CD4-positive, alpha-beta T cell treated with Interleukin-15 for 1 hour (primary cell): ENCODE measurements around the gene AKAP6.
"Not testable (repeated sequence)": the region's sequence is repeated elsewhere in the genome, so short reads cannot be mapped to it uniquely, and the experiment has no call there.

Experiments used
- DNase-seq: peaks from one replicate; pipeline ENCODE4 v3.0.0-alpha.2; 2020

Gene AKAP6

DNA sequence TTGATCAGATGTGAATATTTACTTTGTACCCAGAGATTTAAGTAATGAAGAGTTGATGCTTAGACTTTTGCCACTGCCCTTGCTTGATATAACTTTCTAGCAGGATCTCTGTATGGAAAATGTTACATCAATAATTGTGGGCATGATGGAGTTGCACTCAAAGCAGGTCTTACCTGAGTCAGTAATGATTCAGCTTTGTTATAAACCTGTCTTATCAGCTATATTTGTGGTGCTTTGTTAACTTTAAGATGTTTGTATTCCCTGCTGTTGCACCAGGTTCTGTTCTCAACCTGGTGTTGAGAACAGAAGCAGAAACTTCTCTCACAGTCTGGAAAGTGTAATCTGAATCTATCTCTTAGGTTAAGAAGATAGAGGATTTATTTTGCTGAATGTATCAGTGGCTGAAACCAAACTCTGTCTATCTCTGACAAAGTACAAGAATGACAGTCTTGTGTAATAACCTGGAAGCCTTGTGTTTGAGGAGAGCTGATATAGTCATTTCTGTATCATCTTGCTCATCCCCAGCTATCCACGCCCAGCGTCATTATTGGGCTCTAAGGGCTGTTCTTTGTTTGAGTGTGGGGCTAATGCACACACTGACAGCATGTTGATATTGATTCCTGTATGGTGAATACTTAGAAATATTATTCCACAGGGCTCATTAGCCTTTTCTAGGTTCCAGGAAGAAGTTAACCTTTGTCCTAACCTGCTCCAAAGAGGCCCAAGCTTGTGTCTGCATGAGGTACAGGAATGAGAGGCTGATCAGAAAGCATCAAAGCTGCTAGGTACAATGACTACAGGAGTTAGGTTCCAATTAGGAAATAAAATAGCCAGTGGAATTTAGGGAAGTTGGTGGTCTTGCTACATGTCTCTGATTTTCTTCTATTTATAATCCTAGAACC lies 3.6 kb downstream of the AKAP6 start:
- no peak for DNase-seq

DNA sequence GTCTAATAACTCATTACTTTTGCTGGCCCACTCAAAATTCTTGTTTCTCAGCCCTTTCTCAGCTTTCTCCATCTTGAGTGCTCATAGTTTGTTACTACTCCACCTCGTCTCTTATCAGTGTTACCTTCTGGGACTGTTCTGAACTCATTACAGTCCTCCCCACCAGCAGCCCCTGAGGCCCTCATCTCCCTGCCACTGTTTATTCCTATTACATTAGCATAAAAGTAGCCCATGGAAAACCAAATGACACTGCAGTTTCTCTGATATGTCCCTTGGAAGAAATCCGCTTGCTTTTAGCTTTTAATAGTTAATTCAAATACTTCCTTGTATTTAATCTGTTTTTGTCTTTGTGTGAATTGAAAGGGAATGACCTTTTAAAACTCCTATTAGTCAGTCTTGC lies 7.6 kb downstream of the AKAP6 start:
- no peak for DNase-seq

DNA sequence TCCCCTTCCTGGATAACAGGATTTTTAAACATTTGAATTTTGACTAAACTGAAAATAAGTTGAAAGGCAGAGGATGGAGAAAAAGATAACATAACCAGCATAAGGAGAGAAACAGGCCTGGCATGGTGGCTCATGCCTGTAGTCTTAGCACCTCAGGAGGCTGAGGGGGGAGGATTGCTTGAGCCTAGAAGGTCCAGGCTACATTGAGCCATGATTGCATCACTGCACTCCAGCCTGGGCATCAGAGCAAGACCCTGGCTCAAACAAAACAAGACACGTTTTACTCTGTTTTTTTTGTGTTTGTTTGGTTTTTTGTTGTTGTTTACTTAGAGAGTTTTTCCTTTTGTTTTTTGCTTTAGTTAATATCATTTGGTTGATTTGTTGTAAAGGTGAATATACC lies 8.7 kb downstream of the AKAP6 start:
- DNase-seq = no peak

DNA sequence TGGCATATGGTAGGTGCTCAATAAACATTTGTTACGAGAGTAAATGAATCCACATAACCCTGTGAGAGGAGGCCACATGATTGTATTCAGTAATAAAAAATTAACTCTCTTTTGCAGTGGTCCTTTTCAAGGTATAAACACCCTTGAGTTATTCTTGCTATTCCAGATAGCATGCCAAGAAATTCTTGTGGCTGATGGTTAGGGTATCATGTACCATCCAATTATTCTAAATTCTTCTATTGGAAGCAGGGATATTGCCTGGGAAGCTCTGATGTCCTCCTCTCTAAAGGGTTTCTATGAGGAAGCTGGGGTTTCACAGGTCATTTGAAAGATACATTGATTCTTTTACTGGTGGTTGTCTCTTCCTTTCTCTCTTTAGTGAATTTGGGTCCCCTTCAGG lies 10.1 kb downstream of the AKAP6 start:
- no peak for DNase-seq

DNA sequence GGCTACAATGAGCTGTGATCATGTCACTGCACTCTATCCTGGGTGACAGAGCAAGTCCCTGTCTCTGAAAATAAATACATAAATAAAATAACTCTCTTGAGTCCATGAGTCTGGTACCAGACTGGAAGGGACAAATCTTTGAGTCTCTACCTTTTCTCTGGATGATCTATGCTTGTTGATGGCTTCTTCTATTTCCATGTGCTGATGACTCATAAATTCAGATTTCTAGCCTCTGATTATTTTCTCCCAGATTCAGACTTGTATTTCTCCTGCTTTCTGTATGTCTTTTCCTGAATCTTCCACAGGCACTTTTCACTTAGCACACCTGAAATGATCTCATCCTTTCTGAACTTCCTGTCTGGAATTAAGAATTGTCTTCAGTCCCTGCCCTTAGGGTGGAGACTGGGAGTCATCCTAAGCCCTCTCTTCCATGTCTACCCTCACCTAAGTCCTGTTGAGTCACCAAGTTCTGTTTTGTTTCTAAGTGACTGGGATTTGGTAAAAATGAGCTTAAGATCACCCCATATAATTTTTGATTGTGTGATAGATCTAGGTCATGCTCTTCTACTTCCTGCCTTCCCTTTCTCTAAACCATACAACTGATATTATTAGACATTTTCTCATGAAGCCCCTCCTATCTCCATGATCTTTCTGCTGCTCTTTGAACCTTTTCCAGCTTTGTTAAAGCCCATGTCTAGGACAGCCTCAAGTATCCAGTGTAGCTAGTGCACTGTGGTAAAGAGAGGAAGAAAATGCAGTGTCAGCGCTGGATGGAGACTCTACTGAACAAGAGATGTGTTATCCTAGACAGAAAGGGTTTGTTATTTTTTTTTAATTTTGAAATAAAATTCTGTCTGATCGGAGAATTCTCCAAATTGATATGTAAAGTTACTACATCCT lies 13.1 kb downstream of the AKAP6 start:
- no peak for DNase-seq

DNA sequence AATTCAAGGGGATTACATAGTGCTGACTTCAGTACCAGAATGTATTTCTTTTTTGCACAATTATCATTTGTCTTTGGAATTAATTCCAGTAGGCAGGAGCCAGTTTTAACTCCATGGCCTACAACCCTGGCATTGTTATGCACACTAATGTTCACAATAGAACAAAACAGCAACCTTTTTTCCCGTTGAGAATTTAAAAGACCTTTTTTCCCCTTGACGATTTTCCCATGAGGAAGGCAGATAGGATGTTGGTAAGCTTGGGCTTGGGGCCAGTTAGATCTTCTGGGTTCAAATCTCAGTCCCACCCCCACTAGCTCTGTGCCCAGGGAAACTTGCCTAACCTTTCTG lies 13.7 kb downstream of the AKAP6 start:
- no peak for DNase-seq

DNA sequence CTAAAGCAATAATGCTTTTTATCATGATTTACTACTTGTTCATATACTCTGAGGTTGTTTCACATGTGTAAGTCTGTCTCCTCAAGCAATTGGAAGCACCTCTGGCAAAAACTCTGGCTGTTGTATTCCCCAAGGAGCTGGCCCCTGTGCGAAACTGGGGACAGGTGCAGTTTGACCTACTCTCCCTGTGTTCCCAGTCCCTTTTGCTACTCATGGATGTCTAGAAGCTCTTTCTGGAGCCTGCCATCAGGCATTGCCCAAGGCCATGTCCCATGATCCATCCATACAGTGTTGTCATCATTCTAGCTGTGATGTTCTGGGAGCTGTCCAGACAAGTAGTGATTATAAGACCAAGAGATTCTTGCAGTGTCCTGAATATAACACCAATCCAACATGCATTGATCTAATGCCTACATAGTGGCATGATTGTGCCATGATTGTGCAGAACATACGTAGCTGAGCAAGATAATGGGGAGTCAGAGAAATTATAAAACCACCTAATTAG lies 14.9 kb downstream of the AKAP6 start:
- no peak for DNase-seq

DNA sequence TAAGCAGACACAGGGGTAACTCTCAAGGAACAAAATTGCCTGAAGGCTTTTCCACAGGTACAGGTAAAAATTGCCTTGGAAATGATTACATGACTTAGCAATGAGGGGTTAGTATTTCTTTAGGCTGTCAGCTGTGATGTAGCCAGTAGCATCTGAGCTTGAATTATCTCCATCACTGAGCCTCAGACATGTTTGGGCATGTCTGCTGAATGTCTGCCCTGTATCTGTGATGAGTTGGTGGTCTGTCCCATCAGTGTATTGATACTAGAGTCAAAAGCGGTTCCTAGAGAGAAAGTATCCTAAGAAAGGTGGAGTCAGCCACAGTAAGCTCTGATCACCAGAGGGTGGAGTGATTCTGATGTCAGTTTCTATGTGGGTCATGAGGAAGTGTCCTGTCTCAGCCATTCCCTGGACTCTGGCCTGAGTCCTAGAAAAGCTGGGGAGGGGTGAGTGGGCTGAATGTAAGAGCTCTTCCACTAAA lies 16.3 kb downstream of the AKAP6 start:
- no peak for DNase-seq

DNA sequence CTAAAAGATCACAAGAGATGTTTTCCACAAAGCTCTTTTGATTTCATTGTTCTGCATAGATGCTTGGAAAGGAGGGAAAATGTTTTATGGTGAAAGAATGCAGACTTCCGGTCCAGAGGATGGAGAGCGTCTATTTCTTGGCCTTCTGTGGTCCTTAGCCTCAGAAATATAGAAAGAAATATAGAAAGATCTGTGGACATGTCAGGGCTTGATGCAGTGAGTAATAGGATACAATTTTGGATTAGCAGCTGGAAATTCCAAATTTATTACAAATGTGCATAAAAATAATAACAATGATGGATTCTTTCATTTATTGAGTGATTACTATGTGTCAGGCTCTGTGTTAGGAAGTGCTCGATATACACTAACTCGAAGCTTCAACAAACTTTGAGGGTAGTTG lies 20.2 kb downstream of the AKAP6 start:
- no peak for DNase-seq

DNA sequence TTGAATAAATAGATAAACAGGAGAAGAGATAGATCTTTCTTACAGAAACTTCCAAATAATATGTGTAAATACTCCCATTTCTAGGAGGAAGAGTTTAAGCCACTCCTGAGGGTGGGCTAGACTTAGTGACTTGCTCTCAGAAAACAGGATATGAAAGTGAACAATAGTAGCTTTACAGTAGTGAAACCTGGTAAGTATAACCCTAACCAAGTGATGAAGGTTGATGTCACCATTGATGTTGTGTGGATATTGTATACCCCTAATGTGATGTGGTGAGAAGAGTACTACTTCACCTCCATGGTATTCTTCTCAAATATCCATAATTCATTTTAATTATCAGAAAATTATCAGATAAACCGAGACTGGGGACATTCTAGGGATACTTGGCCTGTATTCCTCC lies 20.9 kb downstream of the AKAP6 start:
- no peak for DNase-seq

DNA sequence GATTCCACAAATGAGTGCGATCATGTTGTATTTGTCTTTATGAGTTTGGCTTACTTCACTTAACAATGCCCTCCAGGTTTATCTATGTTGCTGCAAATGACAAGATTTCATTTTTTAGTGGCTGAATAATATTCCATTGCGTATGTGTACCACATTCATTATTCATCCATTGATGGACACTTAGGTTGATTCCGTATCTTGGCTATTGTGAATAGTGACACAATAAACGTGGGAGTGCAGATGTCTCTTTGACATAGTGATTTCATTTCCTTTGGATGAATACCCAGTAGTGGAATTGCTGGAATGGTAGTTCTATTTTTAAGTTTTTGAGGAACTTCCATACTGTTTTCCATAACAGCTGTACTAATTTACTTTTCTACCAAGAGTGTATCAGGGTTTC lies 23.5 kb downstream of the AKAP6 start:
- DNase-seq = no peak

DNA sequence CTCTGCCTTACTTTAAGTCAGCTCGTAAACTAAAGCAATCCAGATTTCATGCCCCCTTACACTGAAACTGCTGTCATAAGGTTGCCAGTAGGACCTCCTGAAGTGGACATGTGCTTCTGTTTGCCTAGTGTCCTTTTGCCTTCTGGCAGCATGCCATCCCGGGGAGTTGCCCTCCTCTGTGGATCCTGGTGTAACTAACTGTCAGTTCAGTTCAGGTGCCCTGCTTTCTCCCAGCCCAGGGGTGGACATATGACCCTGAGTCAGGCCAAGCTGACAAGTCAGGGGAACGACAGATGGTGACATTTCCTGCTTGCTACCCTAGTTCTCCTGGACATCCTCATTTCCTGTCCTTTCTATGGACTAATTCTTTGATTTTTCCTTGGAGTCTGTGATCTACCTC lies 25.6 kb downstream of the AKAP6 start:
- DNase-seq = no peak

DNA sequence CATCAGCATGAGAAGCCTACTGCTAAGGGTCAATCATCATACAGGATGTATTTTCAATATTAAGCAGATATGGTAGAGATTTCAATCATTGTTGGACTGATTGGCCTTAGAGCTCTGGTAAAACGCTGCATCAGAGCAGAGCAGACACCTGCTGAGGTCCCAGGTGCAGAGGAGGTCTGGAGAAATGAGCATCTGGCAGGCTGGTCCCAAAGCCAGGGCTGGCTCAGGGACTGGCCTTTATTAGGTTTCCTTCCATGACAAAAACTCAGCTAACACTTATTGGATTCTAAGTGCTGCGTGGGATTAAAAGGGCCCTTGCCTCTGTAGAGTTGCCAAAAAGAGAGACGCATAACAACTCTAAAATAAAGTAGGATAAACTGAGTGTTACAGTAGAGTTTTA lies 29.7 kb downstream of the AKAP6 start:
- no peak for DNase-seq

DNA sequence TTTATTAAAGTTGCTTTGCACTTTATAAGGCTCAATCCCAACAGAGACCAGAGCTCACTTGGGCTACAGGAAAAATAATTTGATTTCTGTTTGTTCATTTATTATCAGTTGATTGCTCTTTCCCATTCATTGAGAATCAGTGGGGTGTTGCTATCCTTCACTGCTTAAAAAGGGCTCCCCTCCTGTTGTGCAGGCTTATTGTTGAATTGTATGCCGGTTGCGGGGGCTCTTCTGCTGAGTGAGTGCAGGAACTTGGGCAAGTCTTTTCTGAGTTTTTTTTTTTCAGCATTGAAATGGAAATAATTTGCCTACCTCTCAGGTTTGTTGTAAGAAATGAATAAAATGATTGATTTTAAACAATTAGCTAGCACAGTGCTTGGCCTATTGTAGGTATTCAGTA lies 32.6 kb downstream of the AKAP6 start:
- no peak for DNase-seq

DNA sequence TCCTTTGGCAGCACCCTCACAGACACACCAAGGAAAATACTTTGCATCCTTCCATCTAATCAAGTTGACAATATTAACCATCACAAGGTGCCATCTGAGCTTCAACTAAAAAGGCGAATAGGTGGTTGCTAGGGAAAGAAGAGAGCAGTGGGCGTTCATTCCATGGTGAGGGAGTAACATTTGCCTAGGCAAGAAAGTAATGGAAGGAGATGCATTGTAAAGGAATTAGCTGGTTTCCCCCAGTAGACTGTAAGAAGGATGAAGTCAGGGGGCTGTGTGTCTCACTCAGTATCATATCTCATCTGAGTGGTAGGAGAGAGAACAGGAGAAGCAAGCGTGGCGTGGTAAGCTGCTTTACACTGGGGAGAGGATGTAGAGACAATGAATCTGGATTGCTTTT lies 34.7 kb downstream of the AKAP6 start:
- DNase-seq = no peak

DNA sequence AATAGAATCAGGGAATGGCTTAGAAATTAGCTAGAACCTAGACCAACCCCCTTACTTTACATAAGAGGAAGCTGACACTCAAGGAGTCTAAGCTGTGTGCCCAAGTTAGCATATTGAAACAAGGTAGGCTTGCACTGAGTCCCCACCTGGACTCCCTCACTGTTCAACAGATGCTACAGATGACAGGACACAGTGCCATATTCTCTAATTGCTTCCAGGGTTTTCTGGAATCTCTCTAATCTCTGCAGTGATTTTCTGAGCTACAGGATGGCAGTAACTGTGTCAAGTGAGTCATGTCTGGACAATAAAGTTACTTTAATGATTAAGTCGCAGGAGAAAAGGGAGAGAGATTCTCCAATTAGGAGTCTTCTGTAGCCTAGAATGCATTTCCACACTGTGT lies 35.8 kb downstream of the AKAP6 start:
- no peak for DNase-seq

DNA sequence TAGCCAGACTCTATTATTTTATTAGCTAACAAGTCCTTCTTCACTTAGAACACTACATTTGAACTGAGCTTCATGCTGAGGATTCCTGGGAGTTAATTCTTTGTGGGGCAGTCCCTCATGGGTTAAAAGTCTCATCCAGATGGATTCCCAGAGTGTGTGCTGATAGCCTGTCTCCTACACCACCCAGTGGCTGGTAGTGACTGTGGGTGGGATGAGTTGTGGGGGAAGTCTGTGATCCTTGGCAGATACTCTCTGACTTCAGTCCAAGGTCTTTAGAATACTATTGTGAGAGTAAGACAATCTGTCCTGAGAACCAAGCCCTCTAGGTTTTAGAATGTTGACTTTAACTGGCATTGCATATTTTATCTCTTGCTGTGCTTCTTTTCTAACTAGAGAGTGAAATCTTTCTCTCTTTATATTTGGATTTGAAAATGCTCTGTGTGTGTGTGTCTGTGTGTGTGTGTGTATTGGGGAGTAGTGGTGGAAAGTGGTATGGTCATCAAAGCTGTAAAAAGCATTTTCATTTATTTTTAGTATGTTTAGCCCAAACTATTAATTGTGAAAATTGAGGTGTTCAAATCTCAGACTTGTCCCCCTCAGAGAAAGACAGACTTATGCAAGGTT lies 37.3 kb downstream of the AKAP6 start:
- DNase-seq = no peak

DNA sequence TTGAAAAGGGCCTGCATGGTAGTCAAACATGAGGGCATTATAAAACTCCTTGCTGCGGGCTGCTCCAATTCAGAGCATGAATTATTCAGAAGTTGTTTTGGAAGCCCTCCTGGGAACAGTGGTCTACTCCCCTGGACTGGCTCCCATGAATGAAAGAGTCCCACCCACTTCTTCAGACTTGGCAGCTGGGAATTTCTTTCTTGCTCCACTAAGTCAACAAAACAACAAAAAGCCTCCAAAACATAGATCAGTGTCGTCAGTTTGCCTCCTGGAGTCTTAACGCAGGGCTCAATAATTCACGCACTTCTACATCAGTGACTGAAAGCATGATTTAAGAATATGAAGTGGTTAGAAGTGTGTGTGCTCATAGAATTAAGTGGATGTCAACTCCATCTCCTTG lies 37.9 kb downstream of the AKAP6 start:
- no peak for DNase-seq

DNA sequence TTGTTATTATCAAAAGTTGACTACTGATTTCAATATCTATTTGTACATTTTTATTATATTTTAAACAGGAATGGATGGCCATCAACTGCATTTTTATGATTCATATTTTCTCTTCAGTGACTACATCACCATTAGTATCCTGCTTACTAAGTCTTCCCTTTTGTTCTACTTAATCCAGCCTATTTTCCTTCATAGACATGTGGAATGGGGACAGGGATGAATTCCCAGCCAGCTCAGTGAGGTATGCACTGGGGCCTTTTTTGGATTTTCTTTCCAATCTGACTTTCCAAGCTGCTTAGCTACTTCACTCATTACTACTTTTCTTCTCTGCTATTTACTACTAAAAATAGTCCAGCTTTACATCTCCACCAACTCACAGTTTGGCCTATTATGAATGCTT lies 38.4 kb downstream of the AKAP6 start:
- DNase-seq = no peak

DNA sequence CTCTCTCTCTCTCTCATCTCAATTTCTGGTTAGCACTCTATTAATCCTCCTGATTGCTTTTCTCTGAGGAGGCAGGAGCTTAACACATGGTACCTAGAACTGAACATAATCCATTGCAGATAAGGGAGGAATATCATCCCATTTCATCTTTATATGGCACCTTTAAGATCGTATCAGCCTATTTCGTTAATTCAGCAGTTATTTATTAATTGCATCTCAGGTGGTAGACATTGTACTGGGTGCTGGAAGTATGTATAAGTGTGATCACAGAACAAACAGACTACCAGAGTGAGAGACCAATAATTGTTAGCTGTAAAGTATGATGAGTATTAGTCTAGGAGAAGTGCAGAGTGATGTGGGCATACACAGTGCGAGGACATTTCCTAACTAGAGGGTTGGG lies 39.0 kb downstream of the AKAP6 start:
- no peak for DNase-seq

DNA sequence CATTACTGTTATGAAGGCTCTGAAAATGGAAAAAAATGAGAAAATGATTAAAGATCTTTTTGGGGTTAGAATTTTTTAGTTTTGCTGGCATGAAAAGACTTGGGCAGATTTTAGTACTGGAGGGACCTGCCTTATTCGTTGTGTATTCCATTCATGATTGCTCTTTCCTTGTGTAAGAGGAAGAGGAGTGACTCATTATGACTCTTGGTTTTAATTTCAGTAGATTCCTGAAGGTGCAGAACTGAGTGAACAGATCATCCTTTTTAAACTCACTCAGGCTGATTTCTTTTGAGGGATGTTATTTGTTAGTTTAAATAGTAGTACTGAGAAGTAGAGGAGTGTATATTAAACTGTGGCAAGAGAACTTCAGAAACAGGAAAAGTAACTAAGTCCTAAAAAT lies 41.6 kb downstream of the AKAP6 start:
- no peak for DNase-seq

DNA sequence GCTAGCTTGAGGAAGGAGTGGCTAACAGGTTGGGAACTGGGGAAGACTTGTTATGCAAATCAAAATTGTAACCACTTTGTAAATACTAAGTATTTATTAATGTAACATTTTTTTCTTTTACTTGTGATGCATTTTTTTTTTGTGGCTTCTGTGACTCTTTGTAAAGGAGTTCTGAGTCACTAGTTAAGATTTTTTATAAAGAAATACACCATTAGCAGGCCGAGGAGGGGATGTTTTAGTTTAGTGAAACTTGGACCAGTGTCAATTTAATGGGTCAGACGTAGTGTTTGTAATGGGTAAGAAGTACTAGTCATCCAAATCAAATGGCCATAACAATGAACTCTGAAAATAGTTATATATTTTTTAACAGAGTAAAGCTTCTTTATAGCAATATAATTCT lies 43.1 kb downstream of the AKAP6 start:
- DNase-seq = no peak

DNA sequence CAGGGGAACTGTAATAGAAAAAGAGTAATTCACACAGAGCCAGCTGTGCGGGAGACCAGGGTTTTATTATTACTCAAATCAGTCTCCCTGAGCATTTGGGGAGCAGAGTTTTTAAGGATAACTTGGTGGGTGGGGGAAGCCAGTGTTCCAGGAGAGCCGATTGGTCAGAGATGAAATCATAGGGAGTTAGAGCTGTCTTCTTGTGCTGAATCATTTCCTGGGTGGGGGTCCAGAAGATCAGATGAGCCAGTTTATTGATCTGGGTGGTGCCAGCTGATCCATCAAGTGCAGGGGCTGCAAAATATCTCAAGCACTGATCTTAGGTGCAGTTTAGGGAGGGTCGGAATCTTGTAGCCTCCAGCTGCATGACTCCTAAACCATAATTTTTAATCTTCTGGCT lies 44.1 kb downstream of the AKAP6 start:
- DNase-seq = not testable (repeated sequence)
